NCI-H82 treated with DMSO at 0.1 percent for 48 hours (cell line): Measurements from ENCODE around the gene VDAC1.

Source experiments
- DNase-seq: peaks from one replicate; lab custom pipeline; 2025; ENCODE audit not compliant: unreplicated experiment; lab: John Stamatoyannopoulos, UW

Gene VDAC1

GRCh38 chr5:133927300-133928180, 77.2 kb downstream of the VDAC1 start:
- no peak for DNase-seq

GRCh38 chr5:133926489-133927299, 78.1 kb downstream of the VDAC1 start:
- no peak for DNase-seq

- no peak for DNase-seq
Measured at GRCh38 chr5:133925866-133926488, 78.8 kb downstream of the VDAC1 start.

- DNase-seq = no peak
Measured at GRCh38 chr5:133925269-133925668, 79.5 kb downstream of the VDAC1 start.

GRCh38 chr5:133924221-133924920, 80.4 kb downstream of the VDAC1 start:
- no peak for DNase-seq

GRCh38 chr5:133921979-133922378, 82.8 kb downstream of the VDAC1 start:
- no peak for DNase-seq
